Keratinocyte (primary cell): ENCODE measurements around the gene CCDC192. TPM values are rescaled to one million over a fixed set of nuclear protein-coding genes. Genes with fewer than 3 reads are reported as not detected.

ENCODE experiments used
- DNase-seq: peaks from one replicate; pipeline ENCODE4 v3.0.0-alpha.2; 2011; ENCODE audit warnings: low read depth, missing footprints, low spot score
- FAIRE-seq: peaks from 2 replicates; lab custom pipeline; 2011; peaks lifted over from hg19 to GRCh38; lab: Jason Lieb, UNC
- H2AFZ ChIP-seq: 2 replicates; pipeline ENCODE4 v1.6.0; 2012; ENCODE audit warnings: low read length, control low read depth, inconsistent platforms; ENCODE audit not compliant: control insufficient read depth
- H3K27ac ChIP-seq: 2 replicates; pipeline ENCODE4 v1.5.1; 2011; ENCODE audit warnings: low read length; ENCODE audit not compliant: control insufficient read depth, insufficient read depth
- H3K27me3 ChIP-seq: 3 replicates; pipeline ENCODE4 v1.6.0; 2011; ENCODE audit warnings: low read length; ENCODE audit not compliant: control insufficient read depth, insufficient read depth; ENCODE audit errors: extremely low read depth
- H3K36me3 ChIP-seq, 2 experiments: 2 replicates in 1 of 2; 3 replicates in 1 of 2; pipeline ENCODE4 v1.5.1; 2011; ENCODE audit warnings: low read length in 2 of 2, mild to moderate bottlenecking in 1 of 2; ENCODE audit not compliant: control insufficient read depth in 2 of 2, insufficient read depth in 2 of 2; ENCODE audit errors: extremely low read depth in 1 of 2
- H3K4me1 ChIP-seq: 3 replicates; pipeline ENCODE4 v1.5.1; 2011; ENCODE audit warnings: low read length; ENCODE audit not compliant: control insufficient read depth, insufficient read depth; ENCODE audit errors: extremely low read depth
- H3K4me2 ChIP-seq: 3 replicates; pipeline ENCODE4 v1.6.0; 2011; ENCODE audit warnings: low read depth, low read length; ENCODE audit not compliant: control insufficient read depth, insufficient read depth; ENCODE audit errors: extremely low read depth
- H3K4me3 ChIP-seq, 3 experiments: fragments of 200-600 bp in 1 of 3; sonication (generic) in 1 of 3; 2 replicates in 2 of 3; 3 replicates in 1 of 3; pipeline ENCODE4 v1.5.1; 2011 to 2016; ENCODE audit warnings: low read length in 3 of 3, mild to moderate bottlenecking in 3 of 3, control low read depth in 2 of 3, inconsistent platforms in 1 of 3, low read depth in 1 of 3, mixed read lengths in 1 of 3, mixed run types in 1 of 3, moderate library complexity in 1 of 3; ENCODE audit not compliant: control insufficient read depth in 2 of 3, insufficient read depth in 2 of 3; ENCODE audit errors: extremely low read depth in 1 of 3
- H3K79me2 ChIP-seq: 2 replicates; pipeline ENCODE4 v1.6.0; 2012; ENCODE audit warnings: low read length; ENCODE audit not compliant: control insufficient read depth, insufficient read depth
- H3K9ac ChIP-seq: 3 replicates; pipeline ENCODE4 v1.6.0; 2011; ENCODE audit warnings: low read length; ENCODE audit not compliant: control insufficient read depth, insufficient read depth; ENCODE audit errors: extremely low read depth
- H3K9me1 ChIP-seq: 3 replicates; pipeline ENCODE4 v1.6.0; 2011; ENCODE audit warnings: low read length; ENCODE audit not compliant: control insufficient read depth, insufficient read depth; ENCODE audit errors: extremely low read depth
- H3K9me3 ChIP-seq: 2 replicates; pipeline ENCODE4 v1.5.1; 2012; ENCODE audit warnings: low read depth, low read length; ENCODE audit not compliant: control insufficient read depth
- H4K20me1 ChIP-seq: 3 replicates; pipeline ENCODE4 v1.6.0; 2011; ENCODE audit warnings: low read length; ENCODE audit not compliant: control insufficient read depth, insufficient read depth; ENCODE audit errors: extremely low read depth
- CTCF ChIP-seq, 3 experiments: IDR thresholded peaks in 1 of 3; conservative IDR thresholded peaks in 1 of 3; optimal IDR thresholded peaks in 1 of 3; 2 replicates in 2 of 3; 3 replicates in 1 of 3; pipeline versions ENCODE3 to v1.5.1; 2011; ENCODE audit warnings: low read length in 3 of 3, mild to moderate bottlenecking in 3 of 3, moderate library complexity in 2 of 3, control low read depth in 1 of 3, inconsistent platforms in 1 of 3; ENCODE audit not compliant: insufficient read depth in 2 of 3; ENCODE audit errors: extremely low read depth in 1 of 3
- EZH2 ChIP-seq: IDR thresholded peaks from one replicate; pipeline ENCODE4 v1.6.1; 2012; ENCODE audit warnings: inconsistent platforms, mild to moderate bottlenecking, low read length, moderate library complexity
- dilution Hi-C: fragments of 300-500 bp; cut with MboI; formaldehyde crosslinking; loops from one replicate; pipeline ENCODE4 v1.7.0; 2020; ENCODE audit warnings: low sequenced_read_pairs; ENCODE audit not compliant: extremely low pct_ligation_motif_present
- polyA plus RNA-seq, 5 experiments: library from polyadenylated mRNA; depleted of rRNA in 3 of 5; stranded (reverse) in 3 of 5; stranded (forward) in 1 of 5; unstranded in 1 of 5; fragments of >200 nt; gene quantifications; 1 replicate in 1 of 5; 2 replicates in 3 of 5; 3 replicates in 1 of 5; pipeline versions ENCODE4 v1.2.1 to v1.2.3, GENCODE V29; 2011 to 2012; ENCODE audit warnings: missing spikeins in 2 of 5, low read depth in 1 of 5, low replicate concordance in 1 of 5

The CCDC192 gene
- polyA plus RNA-seq, 1 donor (not counting 4 experiments of a cell fraction or from before 2014, with no cell fraction given) = not detected

DNA sequence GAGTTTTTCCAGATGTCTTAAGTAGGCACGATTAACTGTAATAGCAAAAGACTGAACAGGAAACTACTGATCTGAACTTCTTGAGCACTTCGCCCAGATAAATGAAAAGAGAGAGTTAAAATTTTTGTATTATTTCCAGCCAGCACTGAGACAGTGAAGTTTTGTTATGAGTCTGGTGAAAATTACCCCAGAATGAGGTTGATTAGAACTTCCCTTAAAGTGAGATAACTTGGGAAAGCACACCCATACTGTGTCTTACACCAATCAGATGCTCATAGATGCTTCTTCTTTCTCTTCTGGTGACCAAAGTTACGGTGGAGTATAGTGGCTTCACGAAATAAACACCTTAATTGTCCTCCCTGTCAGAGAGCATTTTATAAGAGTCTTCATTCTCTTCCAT is 248.6 kb downstream of the CCDC192 start:
- Histone ChIP-seq H2AFZ (no peak overlapping the region), H3K27ac (no peak overlapping the region), H3K27me3 (no peaks in the 10 kb centered on the region), H3K4me3 (no peak overlapping the region), H3K4me2 (no peak overlapping the region), H3K9me3 (no peaks in the 10 kb centered on the region), H3K4me1 (no peaks in the 10 kb centered on the region), H3K9me1 (no peaks in the 10 kb centered on the region), H4K20me1 (no peaks in the 10 kb centered on the region), H3K79me2 (no peaks in the 10 kb centered on the region), H3K36me3 (no peaks in the 10 kb centered on the region), H3K9ac (no peak overlapping the region)
- no peak for DNase-seq
- dilution Hi-C loops = no loop called here
- TF ChIP-seq CTCF (optimal IDR thresholded peaks at IDR 0.05 in 1 of 3, IDR thresholded peaks at IDR 0.05 in 1 of 3, conservative IDR thresholded peaks at IDR 0.05 in 1 of 3; ENCODE audit: extremely low read depth in 1 of 3, insufficient read depth in 2 of 3, low read length in 3 of 3) (no peak), EZH2 (no peak)
- no peak for FAIRE-seq

DNA sequence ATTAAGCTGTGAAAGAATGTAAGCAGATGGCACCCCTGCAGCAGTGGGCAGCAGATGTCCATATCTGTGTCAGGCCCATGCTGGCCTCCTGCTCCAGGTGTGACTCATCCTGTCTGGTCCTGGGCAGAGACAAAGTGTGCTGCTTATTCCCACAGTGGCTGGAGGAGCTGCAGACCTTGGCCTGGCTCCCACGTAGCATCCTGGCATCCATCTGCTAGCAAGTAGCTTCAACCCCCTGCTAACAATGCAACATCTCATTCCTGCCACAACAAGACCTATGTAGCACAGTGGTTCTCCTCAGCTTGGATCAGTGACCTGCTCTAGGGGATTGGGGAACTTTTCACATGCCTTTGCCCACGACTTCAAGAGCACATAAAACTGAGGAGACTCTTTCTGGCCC is 254.0 kb downstream of the CCDC192 start:
- DNase-seq = no peak
- dilution Hi-C loops = no loop called here
- H3K27ac ChIP-seq = no peak overlapping the region
- H4K20me1 ChIP-seq = no peaks in the 10 kb centered on the region
- FAIRE-seq = no peak
- H3K79me2 ChIP-seq = no peaks in the 10 kb centered on the region
- no peak overlapping the region for H2AFZ ChIP-seq
- H3K4me3 ChIP-seq = no peak overlapping the region
- no peak overlapping the region for H3K9ac ChIP-seq
- H3K36me3 ChIP-seq = no peaks in the 10 kb centered on the region
- no peaks in the 10 kb centered on the region for H3K9me1 ChIP-seq
- no peaks in the 10 kb centered on the region for H3K9me3 ChIP-seq
- no peak for TF ChIP-seq CTCF (optimal IDR thresholded peaks at IDR 0.05 in 1 of 3, IDR thresholded peaks at IDR 0.05 in 1 of 3, conservative IDR thresholded peaks at IDR 0.05 in 1 of 3; ENCODE audit: extremely low read depth in 1 of 3, insufficient read depth in 2 of 3, low read length in 3 of 3)
- TF ChIP-seq EZH2 = no peak
- no peaks in the 10 kb centered on the region for H3K27me3 ChIP-seq
- H3K4me1 ChIP-seq = peaks cover 17% of the 10 kb centered on the region
- H3K4me2 ChIP-seq = no peak overlapping the region
